GM21447 (cell line): ENCODE measurements around the gene NME8.
"Not testable (repeated sequence)": the region's sequence is repeated elsewhere in the genome, so short reads cannot be mapped to it uniquely, and the experiment has no call there.

Experiments used
- ATAC-seq: cut with Tn5 transposase; IDR thresholded peaks from one replicate; pipeline ENCODE4 v1.9.1; 2021; ENCODE audit not compliant: unreplicated experiment

Gene NME8, protein sequence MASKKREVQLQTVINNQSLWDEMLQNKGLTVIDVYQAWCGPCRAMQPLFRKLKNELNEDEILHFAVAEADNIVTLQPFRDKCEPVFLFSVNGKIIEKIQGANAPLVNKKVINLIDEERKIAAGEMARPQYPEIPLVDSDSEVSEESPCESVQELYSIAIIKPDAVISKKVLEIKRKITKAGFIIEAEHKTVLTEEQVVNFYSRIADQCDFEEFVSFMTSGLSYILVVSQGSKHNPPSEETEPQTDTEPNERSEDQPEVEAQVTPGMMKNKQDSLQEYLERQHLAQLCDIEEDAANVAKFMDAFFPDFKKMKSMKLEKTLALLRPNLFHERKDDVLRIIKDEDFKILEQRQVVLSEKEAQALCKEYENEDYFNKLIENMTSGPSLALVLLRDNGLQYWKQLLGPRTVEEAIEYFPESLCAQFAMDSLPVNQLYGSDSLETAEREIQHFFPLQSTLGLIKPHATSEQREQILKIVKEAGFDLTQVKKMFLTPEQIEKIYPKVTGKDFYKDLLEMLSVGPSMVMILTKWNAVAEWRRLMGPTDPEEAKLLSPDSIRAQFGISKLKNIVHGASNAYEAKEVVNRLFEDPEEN

DNA sequence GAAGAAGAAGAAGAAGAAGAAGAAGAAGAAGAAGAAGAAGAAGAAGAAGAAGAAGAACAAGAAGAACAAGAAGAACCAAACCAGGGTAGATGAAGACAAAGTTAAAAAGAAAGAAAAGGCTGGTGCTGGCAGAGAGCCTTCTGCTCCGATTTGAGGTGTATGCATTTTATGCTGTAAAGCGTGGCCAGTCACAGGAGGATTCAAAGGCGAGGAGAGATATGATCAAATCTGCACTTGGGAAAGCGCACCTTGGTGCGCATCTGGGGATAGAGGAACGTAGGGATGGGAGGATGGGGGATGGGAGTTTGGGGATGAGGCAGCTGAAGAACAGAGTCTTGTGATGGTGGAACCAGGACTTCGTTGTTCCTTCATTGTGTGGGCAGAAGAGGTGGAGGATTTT lies at the start of gene NME8:
Gene NME8 (plus strand): TSS at position 301 of the 400 bp plus-strand sequence. CDS start 1,670 bp downstream, outside the sequence.
- ATAC-seq = no peak

DNA sequence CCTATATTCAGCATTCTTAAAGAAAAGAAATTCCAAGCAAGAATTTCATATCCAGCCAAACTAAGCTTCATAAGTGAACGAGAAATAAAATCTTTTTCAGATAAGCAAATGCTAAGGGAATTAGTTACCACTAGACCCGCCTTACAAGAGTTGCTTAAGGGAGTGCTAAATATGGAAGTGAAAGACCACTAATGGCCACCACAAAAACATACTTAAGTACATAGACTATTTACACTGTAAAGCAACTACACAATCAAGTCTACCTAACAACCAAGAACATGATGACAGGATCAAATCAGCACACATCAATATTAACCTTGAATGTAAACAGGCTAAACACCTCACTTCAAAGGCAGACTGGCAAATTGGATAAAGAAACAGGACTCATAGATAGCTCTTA lies 42.2 kb upstream of the NME8 start:
- no peak for ATAC-seq

DNA sequence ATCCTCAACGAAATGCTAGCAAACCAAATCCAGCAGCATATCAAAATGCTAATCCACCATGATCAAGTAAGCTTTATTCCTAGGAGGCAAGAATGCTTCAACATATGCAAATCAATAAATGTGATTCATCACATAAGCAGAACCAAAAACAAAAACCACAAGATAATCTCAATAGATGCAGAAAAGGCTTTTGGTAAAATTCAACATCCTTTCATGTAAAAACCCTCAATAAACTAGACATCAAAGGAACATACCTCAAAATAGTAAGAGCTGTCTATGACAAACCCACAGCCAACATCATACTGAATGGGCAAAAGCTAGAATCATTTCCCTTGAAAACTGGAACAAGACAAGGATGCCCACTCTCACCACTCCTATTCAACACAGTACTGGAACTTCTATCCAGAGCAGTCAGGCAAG lies 36.2 kb upstream of the NME8 start:
- ATAC-seq = not testable (repeated sequence)

DNA sequence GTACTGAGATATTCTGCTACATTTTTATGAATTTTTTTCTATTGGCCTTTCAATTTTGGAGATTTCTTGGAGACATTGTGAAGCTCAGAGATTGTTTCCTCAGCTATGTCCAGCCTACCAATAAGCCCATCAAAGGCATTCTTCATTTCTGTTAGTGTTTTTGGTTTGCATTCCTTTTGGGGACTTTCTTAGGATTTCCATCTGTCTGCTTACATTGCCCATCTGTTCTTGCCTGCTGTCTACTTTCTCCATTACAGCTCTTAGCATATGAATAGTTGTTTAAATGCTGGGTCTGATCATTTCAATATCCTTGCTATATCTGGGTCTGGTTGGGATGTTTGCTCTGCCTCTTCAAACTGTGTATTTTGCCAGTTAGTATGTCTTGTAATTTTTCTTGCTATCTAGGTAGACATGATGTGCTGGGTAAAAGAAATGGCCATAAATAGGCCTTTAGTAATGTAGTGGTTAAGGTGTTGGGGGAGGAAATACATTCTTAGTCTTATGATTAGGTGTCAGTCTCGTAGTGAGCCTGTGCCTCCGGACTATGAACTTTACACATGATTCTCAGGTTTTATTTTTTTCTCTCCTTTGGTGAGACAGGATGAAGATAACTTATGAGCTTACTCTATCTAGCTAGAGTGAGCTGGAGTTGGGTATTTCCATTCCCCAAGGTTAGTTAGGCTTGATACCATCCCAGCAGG lies 32.6 kb upstream of the NME8 start:
- peak; percentile 91 for ATAC-seq

DNA sequence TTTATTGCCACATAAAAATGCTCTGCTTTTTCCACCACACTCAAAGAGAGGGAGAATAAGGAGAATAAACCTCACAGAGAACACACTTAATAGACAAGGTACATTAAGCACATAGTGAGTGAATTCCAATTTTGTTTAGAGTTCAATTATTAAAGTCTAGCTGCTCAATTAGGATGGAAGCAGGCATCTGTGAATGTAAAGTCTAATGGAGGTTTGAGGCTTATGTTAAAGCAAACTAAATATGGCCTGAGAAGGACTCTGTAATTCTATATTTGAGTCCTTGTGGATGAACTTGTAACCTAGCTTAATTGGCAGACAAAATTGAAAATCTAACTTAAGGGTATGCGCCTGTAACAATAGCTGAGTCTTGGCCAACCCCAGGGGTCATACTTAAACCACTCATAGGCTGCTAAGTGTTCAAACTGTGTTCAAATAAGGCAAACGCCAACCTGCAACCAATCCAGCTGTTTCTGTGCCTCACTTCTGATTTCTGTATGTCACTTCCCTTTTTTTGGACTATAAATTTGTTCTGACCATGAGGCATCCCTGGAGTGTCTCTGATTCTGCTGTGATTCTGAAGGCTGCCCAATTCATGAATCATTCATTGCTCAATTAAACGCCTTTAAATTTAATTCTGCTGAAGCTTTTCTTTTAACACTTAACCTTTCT lies 31.3 kb upstream of the NME8 start:
- ATAC-seq = no peak

DNA sequence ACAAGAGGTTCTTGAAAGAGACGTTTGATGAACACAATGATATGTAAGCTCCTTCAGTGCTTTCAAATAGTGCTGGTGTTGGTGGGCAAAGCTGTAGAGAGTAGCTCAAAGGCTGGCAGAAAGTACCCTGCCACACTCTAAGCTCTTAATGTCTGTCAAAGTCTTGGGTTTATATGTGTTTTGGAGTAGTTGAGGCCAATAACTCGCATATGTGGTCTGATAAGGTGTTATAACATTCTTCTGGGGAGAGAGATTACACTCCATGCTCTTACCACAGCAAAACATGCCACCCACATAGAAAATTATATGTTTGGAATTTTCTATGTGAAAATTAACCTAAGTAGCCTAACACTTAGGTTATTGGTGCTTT lies 30.8 kb upstream of the NME8 start:
- no peak for ATAC-seq

DNA sequence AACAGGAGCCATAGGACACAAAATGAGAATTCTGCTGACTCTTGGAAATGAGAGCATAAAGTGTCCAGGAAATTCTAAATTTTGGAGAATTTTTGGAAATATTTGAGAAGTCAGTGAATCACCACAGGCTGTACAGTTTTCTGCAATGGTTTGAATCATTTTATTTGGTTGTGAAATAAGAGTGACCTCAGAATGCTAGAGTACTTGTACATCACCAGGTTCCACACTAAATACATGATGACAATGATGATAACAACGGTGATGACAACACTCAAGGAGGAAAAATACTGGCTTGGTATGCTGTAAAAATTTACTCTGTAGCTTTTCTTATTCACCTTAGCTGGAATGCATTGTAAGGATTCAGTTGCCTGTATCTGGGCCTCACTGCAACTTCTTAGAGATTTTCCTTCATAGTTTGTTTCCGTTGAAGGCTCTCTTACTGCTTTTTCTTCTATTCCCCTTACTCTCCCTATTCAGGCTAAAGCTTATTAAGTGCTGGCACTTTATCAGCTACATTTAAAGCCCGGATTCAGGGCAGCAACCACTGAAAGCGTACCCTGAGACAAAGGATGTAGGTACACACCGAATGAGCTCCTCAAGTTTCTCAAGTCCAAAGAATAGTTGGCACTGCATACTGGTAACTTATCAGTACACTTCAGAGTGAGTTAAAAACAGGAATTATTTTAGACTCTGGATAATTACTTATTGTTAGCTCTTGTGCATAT lies 30.2 kb upstream of the NME8 start:
- no peak for ATAC-seq

DNA sequence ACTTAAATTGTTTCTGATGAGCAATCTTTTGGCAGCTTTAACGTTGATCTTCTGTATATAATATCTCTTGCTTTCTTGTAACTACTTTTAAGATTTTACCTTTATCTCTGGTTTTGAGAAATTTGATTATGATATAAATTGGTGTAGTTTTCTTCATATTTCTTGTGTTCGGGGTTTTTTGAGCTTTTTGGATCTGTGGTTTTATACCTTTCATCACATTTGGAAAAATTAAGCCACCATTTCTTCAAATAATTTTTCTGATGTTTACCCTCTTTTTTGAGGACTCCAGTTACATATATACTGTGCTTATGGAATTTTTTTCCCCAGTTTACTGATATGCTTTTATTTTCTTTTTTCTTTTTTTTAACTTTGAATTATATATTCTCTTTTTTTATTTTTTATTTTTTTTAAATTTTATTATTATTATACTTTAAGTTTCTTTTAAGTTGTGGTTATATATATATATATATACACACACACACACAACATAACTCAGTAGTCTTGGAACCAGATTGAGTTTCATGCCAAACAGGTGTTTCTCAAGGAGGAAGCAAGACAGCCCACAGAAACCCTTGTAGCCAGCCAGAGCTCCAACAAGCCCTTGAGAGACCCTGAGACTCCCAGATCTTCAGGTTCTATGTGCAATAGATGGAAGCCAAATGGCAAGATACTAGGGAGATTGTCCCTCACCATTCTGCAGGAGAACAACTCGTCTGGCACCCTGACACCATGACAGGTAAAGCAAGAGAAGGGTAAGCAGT lies 27.5 kb upstream of the NME8 start:
- ATAC-seq = peak; percentile 79

DNA sequence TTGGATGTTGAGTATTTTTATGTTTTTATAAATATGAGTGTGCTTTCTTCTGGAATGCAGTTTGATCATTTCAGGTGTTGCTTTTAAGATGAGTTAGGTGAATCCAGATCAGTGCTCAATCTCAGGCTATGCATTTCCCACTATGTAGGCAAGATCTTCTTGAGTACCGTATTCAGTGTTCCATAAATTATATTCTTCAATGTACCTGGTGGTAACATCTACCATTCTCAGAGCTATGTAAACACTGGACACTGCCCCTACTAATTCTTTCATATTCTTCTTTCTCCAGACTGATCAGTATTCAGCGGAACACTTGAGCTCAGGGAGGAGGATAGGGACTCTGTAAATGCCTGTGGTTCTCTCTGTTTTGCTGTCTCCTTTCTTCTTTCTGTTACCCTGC lies 25.5 kb upstream of the NME8 start:
- ATAC-seq = no peak

DNA sequence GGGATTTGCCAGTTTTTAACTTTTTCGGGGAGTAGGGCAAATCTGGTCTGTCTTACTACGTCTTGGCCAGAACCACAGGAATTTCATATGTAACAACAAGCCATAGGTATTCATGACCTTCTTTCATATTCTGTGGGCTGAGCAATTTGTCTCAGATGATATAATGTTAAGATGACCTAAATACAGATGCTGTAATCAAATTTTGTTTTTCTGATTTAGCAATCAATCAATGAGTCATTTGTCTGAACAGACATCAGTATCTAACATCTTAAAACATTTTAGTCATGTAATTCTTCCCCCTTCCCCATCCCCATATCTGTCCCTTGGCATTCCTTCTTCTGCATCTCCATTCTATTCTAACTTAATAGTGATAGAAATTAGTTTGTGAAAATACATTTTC lies 24.8 kb upstream of the NME8 start:
- no peak for ATAC-seq

DNA sequence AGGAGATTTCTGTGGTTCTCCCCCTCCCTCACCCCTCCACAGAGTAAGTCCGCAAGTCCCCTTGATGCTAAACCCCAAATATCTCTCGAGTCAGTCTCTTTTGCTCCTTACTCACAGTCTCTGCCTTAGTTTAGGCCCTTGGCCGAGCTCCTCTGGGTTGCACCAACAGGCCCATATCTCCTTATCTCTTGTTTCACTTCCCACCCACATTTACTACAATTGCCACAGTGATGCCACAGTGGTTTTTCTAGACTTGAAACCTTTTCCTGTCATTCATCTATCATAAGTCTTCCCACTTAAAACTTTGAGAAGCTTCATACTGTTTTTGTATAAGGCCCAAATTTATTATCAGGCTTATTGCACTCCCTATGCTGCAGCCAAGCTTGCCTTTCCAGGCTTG lies 23.4 kb upstream of the NME8 start:
- no peak for ATAC-seq

DNA sequence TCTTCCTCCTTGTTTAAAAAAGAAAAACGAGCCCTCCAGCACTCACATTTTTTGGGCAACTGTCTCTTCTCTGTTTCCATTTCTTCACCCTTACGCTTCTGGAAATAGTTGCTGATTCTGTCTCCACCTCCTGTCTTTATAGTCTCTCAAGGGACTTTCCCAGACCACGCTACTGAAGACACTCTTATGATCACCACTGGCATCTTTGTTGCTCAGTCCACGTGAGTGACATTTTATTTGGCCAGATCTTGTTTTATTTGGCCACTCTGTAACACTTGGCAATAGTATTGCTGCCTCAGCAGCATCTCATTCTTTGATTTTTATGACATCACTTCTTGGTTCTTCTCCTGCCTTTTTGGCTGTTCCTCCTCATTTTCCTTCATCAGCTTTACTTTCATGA lies 21.6 kb upstream of the NME8 start:
- ATAC-seq = peak; percentile 57

DNA sequence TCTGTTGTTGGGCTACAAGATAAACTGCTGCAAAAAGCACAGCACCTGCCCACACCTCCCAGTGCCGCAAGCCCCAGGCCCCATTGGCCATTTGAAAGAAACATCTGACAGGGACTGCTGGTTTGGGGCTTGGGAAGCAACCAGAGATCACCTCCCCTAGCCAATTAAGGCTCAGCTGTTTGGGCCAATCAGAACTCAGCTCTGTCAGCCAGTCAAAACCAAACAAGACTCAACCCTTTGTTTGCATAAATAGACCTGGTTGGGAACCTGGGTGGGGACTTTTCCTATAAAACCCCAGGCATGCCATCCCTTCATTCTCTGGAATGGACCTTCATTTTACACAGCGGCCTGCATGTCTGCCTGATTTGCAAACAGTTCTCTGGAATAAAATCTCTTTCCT lies 17.2 kb upstream of the NME8 start:
- no peak for ATAC-seq

DNA sequence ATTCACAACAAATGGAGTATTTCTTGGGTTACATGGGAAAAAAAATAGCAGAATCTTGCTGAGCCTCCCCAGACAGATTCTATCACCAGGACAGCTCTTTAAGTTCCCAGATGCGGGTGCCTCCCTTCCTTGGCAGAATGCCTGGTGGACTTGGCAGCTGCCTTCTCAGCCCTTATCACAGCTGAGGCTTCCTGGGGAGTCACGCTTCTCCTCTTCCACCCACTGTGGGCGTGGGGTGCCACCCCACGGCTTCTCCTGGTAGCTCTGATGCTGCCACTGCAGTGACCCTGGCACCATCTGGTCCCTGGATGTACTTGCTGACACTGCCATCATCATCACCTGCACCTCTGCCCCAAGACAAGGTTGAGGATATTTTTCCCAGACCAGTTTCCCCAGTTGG lies 16.2 kb upstream of the NME8 start:
- peak; percentile 64 for ATAC-seq

DNA sequence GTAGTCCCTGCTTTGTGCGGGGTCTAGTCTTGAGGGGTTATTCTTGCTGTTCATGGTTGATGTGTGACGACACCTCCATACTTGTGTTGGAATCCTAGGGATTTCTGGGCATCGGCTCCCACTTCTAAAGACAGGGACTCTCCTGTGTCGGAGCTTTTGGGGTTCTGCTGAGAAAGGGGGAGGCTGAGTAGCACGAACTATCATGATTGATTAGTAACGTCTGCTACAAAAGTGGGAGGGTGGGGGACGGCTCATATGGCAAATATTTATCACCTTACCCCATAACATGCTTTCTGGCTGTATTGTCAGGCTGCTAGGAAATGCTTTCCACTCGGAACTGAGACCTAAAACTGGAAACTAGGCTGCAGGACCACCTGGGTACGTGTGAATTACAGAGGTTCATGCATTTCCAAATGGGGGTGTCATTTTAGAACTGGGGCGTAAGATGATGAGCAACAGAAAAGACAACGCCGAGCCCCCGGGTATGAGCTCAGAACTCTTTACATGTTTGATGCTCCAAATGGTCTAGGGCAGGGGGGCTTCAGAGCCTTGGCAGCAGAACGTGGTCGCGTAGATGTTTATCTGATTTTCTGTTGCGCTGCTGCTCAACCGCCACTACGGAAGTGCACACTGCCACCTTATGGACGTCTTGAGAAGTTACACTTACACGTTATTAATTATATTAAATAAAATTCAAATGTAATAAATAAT lies 15.1 kb upstream of the NME8 start:
- ATAC-seq = no peak

DNA sequence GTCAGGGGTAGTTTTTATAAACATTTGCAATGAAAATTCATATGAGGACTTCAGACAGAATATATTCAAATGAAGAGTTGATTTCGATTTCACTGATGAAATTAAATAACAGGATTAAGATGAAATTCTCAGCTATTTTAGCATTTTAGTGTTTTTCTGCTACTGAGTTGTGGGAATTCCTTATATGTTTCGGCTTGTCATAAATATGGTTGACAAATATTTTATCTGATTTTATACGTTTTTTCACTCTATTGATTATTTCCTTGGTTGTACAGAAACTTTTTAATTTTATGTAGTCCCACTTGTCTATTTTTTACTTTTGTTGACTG lies 14.6 kb upstream of the NME8 start:
- ATAC-seq = no peak

DNA sequence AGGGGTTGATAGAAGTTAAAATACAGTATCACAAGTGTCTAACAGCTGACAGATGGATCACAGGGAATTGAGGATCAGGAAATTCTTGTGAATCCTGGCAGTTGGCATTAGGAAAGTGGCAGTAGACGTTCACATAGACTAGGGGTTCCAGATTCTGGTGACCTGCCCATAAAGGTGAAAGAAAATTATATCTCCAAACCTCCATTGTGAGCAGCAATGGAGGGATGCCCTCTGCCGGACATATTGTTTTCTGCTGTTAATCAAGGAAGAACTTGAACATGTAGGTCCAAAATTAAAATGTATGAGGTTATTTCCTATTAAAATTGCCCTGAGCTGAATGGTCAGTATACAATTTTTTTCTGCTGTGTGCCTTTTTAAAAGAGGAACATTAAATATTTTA lies 5.1 kb downstream of the NME8 start:
- ATAC-seq = no peak

DNA sequence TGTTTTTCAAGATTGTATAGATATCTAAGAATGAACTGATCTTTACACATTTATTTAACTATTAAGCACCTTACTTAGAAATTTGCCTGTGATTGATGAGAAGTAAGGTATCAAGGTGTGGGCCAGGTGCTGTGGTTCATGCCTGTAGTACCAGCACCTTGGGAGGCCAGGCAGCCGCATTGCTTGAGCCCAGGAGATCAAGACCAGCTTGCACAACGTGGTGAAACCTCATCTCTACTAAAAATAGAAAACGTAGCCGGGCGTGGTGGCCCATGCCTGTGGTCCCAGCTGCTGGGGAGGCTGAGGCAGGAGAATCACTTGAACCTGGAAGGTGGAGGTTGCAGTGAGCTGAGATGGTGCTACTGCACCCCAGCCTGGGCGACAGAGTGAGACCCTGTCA lies 33.7 kb downstream of the NME8 start:
- no peak for ATAC-seq

DNA sequence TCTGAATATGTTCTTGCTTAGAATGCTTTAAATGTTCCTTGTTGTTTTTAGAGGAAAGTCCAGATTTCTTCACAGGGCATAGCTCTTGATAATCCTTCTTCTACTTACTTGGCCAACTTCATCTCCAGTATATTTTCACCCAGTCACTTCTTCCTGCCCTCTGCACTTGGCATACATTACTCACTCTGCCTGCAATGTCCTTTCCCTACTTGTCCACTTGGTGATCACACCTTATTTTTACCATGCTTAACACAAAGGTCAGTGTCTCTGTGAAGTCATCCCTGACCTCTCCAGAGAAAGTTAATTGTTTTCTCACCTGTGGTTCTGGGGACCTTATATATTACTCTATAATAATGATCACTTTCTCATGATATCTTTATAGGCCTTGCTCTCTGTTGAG lies 45.0 kb downstream of the NME8 start:
- ATAC-seq = no peak

DNA sequence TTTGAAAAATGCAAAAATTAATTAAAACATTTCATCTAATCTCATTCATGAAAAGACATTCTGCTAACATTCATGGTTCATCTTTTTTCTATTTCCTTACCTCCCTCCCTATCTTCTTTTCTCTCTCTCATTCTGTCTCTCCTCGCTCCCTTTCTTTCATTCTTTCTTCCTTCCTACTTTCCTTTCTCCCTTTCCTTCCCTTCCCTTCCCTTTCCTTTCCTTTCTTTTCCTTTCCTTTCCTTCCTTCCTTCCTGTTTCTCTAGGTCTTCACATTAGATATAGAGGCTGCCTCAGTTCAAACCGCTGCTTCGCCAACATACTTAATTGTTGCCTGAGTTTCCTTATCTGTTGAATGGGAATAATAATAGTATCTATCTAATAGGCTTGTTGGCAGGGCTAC lies 46.3 kb downstream of the NME8 start:
- no peak for ATAC-seq
